Tibial nerve (tissue), 4 donors: Measurements from ENCODE around the gene INHA.

Source experiments
- EP300 ChIP-seq, 2 donors: sonication (generic); formaldehyde crosslinking; IDR thresholded peaks; one replicate each; pipeline ENCODE4 v1.6.1; 2017; ENCODE audit warnings: antibody characterized with exemption in 2 of 2, mild to moderate bottlenecking in 1 of 2
- TF ChIP-seq, protein P1 (sequence below), 5 experiments: fragments of 200-600 bp in 3 of 5; fragments of 450-650 bp in 2 of 5; sonication (generic) in 3 of 5; IDR thresholded peaks; one replicate each; pipeline ENCODE4 v1.5.1; 2016 to 2019; ENCODE audit warnings: antibody characterized with exemption in 5 of 5, mild to moderate bottlenecking in 3 of 5, moderate library complexity in 2 of 5

DNA sequence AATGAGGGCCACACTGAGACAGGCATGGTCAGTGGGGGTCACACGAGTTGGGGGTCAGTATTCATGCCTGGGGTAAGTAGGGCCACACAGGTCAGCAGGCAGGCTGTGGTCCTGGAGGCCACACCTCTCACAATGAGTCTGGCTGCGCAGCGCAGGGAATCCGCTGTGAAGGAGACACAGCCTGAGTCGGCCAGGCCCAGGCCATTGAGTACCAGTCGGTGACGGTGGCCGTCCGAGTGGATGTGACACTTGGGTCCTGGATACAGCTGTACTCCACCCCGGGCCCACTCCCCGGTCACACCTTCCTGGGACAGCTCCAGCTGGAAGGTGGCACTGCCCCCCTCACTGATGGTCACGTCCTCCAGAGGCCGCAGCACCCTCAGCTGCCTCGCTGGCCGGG, 17.8 kb upstream of the INHA start:
- TF ChIP-seq, protein P1, sequence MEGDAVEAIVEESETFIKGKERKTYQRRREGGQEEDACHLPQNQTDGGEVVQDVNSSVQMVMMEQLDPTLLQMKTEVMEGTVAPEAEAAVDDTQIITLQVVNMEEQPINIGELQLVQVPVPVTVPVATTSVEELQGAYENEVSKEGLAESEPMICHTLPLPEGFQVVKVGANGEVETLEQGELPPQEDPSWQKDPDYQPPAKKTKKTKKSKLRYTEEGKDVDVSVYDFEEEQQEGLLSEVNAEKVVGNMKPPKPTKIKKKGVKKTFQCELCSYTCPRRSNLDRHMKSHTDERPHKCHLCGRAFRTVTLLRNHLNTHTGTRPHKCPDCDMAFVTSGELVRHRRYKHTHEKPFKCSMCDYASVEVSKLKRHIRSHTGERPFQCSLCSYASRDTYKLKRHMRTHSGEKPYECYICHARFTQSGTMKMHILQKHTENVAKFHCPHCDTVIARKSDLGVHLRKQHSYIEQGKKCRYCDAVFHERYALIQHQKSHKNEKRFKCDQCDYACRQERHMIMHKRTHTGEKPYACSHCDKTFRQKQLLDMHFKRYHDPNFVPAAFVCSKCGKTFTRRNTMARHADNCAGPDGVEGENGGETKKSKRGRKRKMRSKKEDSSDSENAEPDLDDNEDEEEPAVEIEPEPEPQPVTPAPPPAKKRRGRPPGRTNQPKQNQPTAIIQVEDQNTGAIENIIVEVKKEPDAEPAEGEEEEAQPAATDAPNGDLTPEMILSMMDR (IDR thresholded peaks at IDR 0.05): no peak
- TF ChIP-seq EP300 (IDR thresholded peaks at IDR 0.05): no peak
